HepG2 (cell line): ENCODE results near the gene ZFR2. TPM values are rescaled to one million over a fixed set of nuclear protein-coding genes. Genes with fewer than 3 reads are reported as not detected.

Experiments used
- ATAC-seq: fragments of 200-7000 bp; cut with Tn5 transposase; 3 replicates; pipeline ENCODE4 v1.9.1; 2020; ENCODE audit warnings: mild to moderate bottlenecking, moderate library complexity
- BruUV-seq: library from RNA; stranded (reverse); fragments of 400-500 nt; replicated peaks from 2 replicates; lab custom pipeline; 2021; lab: Mats Ljungman, UMichigan
- CTCF ChIA-PET: fragments of 300-600 bp; formaldehyde crosslinking; extraction: SDS; loops from one replicate; lab custom pipeline; 2021; ENCODE audit warnings: low total read pairs, inconsistent platforms, low intra/inter-chr PET ratio; lab: Yijun Ruan, JAX
- POLR2A ChIA-PET: fragments of 350-600 bp; sonication (Branson Sonifier 250); formaldehyde crosslinking; loops from one replicate; lab custom pipeline; 2020; ENCODE audit warnings: antibody characterized with exemption, inconsistent platforms; lab: Yijun Ruan, JAX
- DNase-seq: peaks from one replicate; pipeline ENCODE4 v3.0.0-alpha.2; 2015; ENCODE audit warnings: low spot score
- FAIRE-seq: peaks from 3 replicates; lab custom pipeline; 2011; peaks lifted over from hg19 to GRCh38; lab: Jason Lieb, UNC
- H2AFZ ChIP-seq: one replicate; pipeline ENCODE4 v1.6.1; 2011; ENCODE audit warnings: low read length, inconsistent platforms
- H3K27ac ChIP-seq: fragments of 300-600 bp; 3 replicates; pipeline ENCODE4 v1.8.0; 2011; ENCODE audit warnings: mixed run types, mild to moderate bottlenecking, mixed read lengths, low read length, inconsistent platforms; ENCODE audit not compliant: insufficient read depth; ENCODE audit errors: extremely low read length
- H3K27me3 ChIP-seq, 2 experiments: fragments of 200-600 bp in 1 of 2; 2 replicates in 1 of 2; 3 replicates in 1 of 2; pipeline versions ENCODE4 v1.6.0 to v1.8.0; 2011; ENCODE audit warnings: low read length in 2 of 2, mild to moderate bottlenecking in 2 of 2, moderate library complexity in 2 of 2, inconsistent platforms in 1 of 2; ENCODE audit not compliant: insufficient read depth in 2 of 2, control insufficient read depth in 1 of 2
- H3K36me3 ChIP-seq, 2 experiments: fragments of 200-600 bp in 1 of 2; replicated peaks in 1 of 2; 2 replicates in 1 of 2; 3 replicates in 1 of 2; pipeline versions ENCODE4 v1.5.1 to v1.8.0; 2011; ENCODE audit warnings: low read length in 2 of 2, inconsistent platforms in 1 of 2; ENCODE audit not compliant: insufficient read depth in 2 of 2, control insufficient read depth in 1 of 2
- H3K4me1 ChIP-seq: 2 replicates; pipeline ENCODE4 v1.5.1; 2012; ENCODE audit warnings: low read length, inconsistent platforms; ENCODE audit not compliant: insufficient read depth
- H3K4me2 ChIP-seq: 2 replicates; pipeline ENCODE4 v1.6.0; 2011; ENCODE audit warnings: low read depth, low read length, inconsistent platforms
- H3K4me3 ChIP-seq, 3 experiments: fragments of 200-600 bp in 1 of 3; sonication (generic), shearing (Covaris generic) in 1 of 3; replicated peaks in 1 of 3; 2 replicates each; pipeline ENCODE4 v1.5.1; 2011 to 2016; ENCODE audit warnings: low read length in 3 of 3, inconsistent platforms in 2 of 3, low read depth in 2 of 3, mild to moderate bottlenecking in 2 of 3, control low read depth in 1 of 3, mixed read lengths in 1 of 3; ENCODE audit not compliant: insufficient read depth in 1 of 3
- H3K79me2 ChIP-seq: one replicate; pipeline ENCODE4 v1.6.1; 2011; ENCODE audit warnings: low read length, inconsistent platforms; ENCODE audit not compliant: insufficient read depth
- H3K9ac ChIP-seq: 2 replicates; pipeline ENCODE4 v1.6.0; 2011; ENCODE audit warnings: mild to moderate bottlenecking, low read depth, low read length, inconsistent platforms; ENCODE audit not compliant: insufficient read depth
- H3K9me3 ChIP-seq: 2 replicates; pipeline ENCODE4 v1.5.1; 2012; ENCODE audit warnings: mild to moderate bottlenecking, low read length
- H4K20me1 ChIP-seq: 2 replicates; pipeline ENCODE4 v1.6.0; 2011; ENCODE audit warnings: inconsistent platforms, mild to moderate bottlenecking, low read length, moderate library complexity; ENCODE audit not compliant: insufficient read depth
- ATM ChIP-seq: fragments of 450-650 bp; IDR thresholded peaks from 2 replicates; pipeline ENCODE4 v1.7.1; 2017; ENCODE audit warnings: mild to moderate bottlenecking, borderline replicate concordance
- DNMT3B ChIP-seq: conservative IDR thresholded peaks from 2 replicates; pipeline ENCODE4 v1.6.1; 2016; ENCODE audit warnings: missing biosample characterization, control low read depth
- NFE2L2 ChIP-seq: fragments of 150-350 bp; IDR thresholded peaks from 2 replicates; pipeline ENCODE4 v1.6.1; 2014; ENCODE audit warnings: low read length
- NONO ChIP-seq, 2 experiments: fragments of 450-650 bp in 1 of 2; sonication (generic) in 1 of 2; formaldehyde crosslinking in 1 of 2; IDR thresholded peaks in 1 of 2; conservative IDR thresholded peaks in 1 of 2; 2 replicates each; pipeline versions ENCODE4 v1.6.1 to v1.8.0; 2017 to 2022; ENCODE audit warnings: mild to moderate bottlenecking in 1 of 2, missing genetic modification reagents in 1 of 2, moderate library complexity in 1 of 2
- NR2F1 ChIP-seq, 2 experiments: fragments of 450-650 bp in 1 of 2; formaldehyde crosslinking in 1 of 2; IDR thresholded peaks; 2 replicates each; pipeline versions ENCODE4 v1.5.0 to v1.6.1; 2016 to 2020; ENCODE audit warnings: mild to moderate bottlenecking in 1 of 2, missing compliant biosample characterization in 1 of 2, missing genetic modification reagents in 1 of 2, moderate library complexity in 1 of 2
- PAWR ChIP-seq: sonication (generic); formaldehyde crosslinking; IDR thresholded peaks from 2 replicates; pipeline ENCODE4 v1.4.0; 2020; ENCODE audit warnings: missing genetic modification reagents, mild to moderate bottlenecking, borderline replicate concordance
- ZNF354B ChIP-seq: sonication (generic); formaldehyde crosslinking; IDR thresholded peaks from 2 replicates; pipeline ENCODE4 v1.8.0; 2022; ENCODE audit warnings: mild to moderate bottlenecking, missing genetic modification reagents
- ZNF879 ChIP-seq: sonication (generic); formaldehyde crosslinking; IDR thresholded peaks from 2 replicates; pipeline ENCODE4 v1.8.1; 2023; ENCODE audit warnings: missing genetic modification reagents
- ZSCAN9 ChIP-seq: IDR thresholded peaks from 2 replicates; pipeline ENCODE4 v1.6.1; 2016; ENCODE audit warnings: borderline replicate concordance
- WGBS: methylation state at CpG from one replicate; pipeline ENCODE4 v1.1.6; 2017; ENCODE audit warnings: low lambda C conversion rate; 5-methylcytosine and 5-hydroxymethylcytosine counted together
- in situ Hi-C: cut with HindIII; loops from 2 replicates; pipeline ENCODE4 v1.10.0; 2017; ENCODE audit warnings: low pct_unique_long_range_greater_than_20kb; ENCODE audit not compliant: extremely low pct_ligation_motif_present
- intact Hi-C: fragments of 100-400 bp; cut with micrococcal nuclease; formaldehyde crosslinking; loops from one replicate; pipeline ENCODE4 v1.10.0; 2022; ENCODE audit not compliant: unreplicated experiment
- polyA plus RNA-seq, 8 experiments: library from polyadenylated mRNA; depleted of rRNA in 3 of 8; stranded (reverse) in 7 of 8; unstranded in 1 of 8; fragments of >200 nt; fragmentation: Illumina TruSeq in 4 of 8; extraction: Trizol in 4 of 8; gene quantifications; 2 replicates each; pipeline versions ENCODE4 v1.2.1 to v1.2.3, GENCODE V29; 2011 to 2016; ENCODE audit warnings: low read depth in 4 of 8, missing spikeins in 1 of 8, mixed read lengths in 1 of 8; ENCODE audit not compliant: insufficient read depth in 1 of 8
- total RNA-seq, 5 experiments: library from RNA; depleted of rRNA; stranded (reverse); fragments of >200 nt; fragmentation: Illumina TruSeq; extraction: Trizol; gene quantifications; 2 replicates each; pipeline ENCODE4 v1.2.3, GENCODE V29; 2016; ENCODE audit warnings: low read depth in 1 of 5
- TF ChIP-seq, protein P1 (sequence below): IDR thresholded peaks from 2 replicates; pipeline ENCODE4 v1.6.1; 2016; ENCODE audit warnings: missing biosample characterization, missing genetic modification reagents, low read depth
- TF ChIP-seq, protein P2 (sequence below): sonication (generic); formaldehyde crosslinking; IDR thresholded peaks from 2 replicates; pipeline ENCODE4 v1.4.0; 2020; ENCODE audit warnings: missing genetic modification reagents
- TF ChIP-seq, protein P3 (sequence below): sonication (generic); formaldehyde crosslinking; IDR thresholded peaks from 2 replicates; pipeline ENCODE4 v1.4.0; 2020; ENCODE audit warnings: missing genetic modification reagents, borderline replicate concordance

ZFR2 gene
- total and polyA plus RNA-seq, 2 of the 13 experiments (the other 11 are each of a cell fraction or from before 2014, with no cell fraction given), result 0.37 to 0.69 TPM

DNA sequence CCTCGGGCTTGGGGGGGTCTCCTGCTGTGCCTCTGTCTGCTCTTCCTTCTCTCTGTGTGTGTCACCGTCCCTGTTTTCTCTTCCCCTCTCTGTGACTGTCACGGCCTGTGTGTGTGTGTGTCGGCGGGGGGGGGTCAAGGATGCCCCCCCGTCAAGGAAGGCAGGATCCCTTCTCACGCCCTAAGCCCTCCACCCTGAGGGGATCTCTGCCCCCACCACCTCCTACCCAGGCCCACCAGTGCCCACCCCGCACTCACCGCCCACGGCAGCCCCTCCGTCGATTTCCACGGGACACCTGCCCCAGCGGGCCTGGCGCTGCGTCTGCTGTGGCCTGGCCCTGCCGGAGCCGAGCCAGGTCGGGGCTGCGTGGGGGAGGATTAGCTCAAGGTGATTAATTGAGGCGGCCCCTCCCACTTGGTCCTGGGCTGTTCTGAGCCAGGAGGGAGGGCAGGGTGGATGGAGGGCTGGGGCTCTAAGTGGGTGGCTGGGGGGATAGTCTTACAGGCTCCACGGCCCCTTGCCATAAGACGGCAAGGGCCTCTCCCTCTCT is 96.9 kb downstream of the ZFR2 start, which contains the start of gene RAX2 (continued):
- TF ChIP-seq ZNF354B (CRISPR knock-in tag), result no peak
- no peak for TF ChIP-seq ZSCAN9 (CRISPR knock-in tag)
- TF ChIP-seq, all 625 proteins: peak for 0

DNA sequence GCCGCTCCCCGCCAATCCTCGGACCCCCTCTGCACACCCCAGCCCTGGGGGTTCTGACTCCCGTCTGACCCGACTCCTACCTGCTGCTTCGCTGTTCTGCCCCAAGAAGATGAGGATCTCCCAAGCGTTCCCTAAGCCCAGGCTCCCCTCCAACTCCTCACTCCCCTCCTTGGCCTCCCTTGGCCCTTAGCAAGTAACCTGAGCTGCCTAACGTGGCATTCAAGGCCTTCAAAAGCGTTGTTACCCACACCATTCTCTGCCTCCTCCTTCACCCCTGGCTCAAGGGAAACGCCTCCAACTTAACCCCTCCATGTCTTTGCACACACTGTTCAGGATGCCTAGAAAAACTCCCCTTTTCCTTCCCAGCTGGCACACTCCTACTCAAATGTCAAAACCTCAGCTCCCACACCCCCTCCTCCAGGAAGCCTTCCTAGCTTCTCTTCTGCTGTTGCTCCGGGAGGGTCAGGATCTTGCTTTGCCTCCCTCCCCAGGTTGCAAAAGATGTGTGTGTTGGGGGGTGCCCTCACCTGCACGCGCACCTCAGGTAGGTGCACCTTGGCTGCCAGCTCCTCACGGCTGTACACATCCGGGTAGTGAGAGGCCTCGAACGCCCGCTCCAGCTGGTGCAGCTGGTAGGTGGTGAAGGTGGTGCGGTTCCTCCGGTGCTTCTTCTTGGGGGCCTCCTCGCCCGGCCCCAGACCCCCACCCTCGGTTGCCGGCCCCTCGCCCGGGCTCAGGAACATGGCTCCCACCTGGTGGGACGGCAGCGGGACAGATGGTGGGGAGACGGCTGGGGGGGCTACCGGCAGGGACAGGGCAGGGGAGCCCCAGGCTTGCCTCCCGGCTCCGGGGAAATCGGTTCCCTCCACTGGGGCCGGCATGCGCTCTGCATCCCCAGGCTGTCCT is 97.6 kb downstream of the ZFR2 start:
- no peak overlapping the region for H3K27ac ChIP-seq
- WGBS, result 62% methylated on average over 25 of the region's 35 CpGs
- ATAC-seq, result no peak
- no peak overlapping the region for H2AFZ ChIP-seq
- H4K20me1 ChIP-seq, result no peaks in the 10 kb centered on the region
- FAIRE-seq, result no peak
- DNase-seq, result no peak
- ChIA-PET POLR2A (interaction anchor here (3.4 kb wide), 1 partner anchor 9 kb away, joined by 15 read pairs; the partner anchor contains the start of genes APBA3 and MRPL54), CTCF (no interaction called here)
- peaks cover 0 to 13% of the 10 kb centered on the region in 2 experiments; a peak in 2 of 5 replicates for H3K27me3 ChIP-seq
- H3K4me3 ChIP-seq, result no peak overlapping the region
- no peaks in the 10 kb centered on the region for H3K4me1 ChIP-seq
- H3K9ac ChIP-seq, result no peak overlapping the region
- intact Hi-C loops, result no loop called here
- TF ChIP-seq NR2F1 (CRISPR knock-in tag; IDR thresholded peaks at IDR 0.05) (no peak), ATM (no peak), NFE2L2 (no peak), DNMT3B (CRISPR knock-in tag) (no peak), PAWR (CRISPR knock-in tag) (no peak), ZNF879 (CRISPR knock-in tag) (no peak), NONO (IDR thresholded peaks at IDR 0.05) (no peak), NONO (CRISPR knock-in tag; conservative IDR thresholded peaks at IDR 0.05) (no peak)
- TF ChIP-seq, protein P1, sequence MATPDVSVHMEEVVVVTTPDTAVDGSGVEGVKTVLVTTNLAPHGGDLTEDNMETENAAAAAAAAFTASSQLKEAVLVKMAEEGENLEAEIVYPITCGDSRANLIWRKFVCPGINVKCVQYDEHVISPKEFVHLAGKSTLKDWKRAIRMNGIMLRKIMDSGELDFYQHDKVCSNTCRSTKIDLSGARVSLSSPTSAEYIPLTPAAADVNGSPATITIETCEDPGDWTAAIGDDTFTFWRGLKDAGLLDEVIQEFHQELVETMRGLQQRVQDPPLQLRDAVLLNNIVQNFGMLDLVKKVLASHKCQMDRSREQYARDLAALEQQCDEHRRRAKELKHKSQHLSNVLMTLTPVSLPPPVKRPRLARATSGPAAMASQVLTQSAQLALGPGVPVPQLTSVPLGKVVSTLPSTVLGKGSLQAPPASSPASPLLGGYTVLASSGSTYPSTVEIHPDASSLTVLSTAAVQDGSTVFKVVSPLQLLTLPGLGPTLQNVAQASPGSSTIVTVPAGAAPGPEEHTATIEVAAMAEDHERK (CRISPR knock-in tag), result no peak
- TF ChIP-seq, protein P2, sequence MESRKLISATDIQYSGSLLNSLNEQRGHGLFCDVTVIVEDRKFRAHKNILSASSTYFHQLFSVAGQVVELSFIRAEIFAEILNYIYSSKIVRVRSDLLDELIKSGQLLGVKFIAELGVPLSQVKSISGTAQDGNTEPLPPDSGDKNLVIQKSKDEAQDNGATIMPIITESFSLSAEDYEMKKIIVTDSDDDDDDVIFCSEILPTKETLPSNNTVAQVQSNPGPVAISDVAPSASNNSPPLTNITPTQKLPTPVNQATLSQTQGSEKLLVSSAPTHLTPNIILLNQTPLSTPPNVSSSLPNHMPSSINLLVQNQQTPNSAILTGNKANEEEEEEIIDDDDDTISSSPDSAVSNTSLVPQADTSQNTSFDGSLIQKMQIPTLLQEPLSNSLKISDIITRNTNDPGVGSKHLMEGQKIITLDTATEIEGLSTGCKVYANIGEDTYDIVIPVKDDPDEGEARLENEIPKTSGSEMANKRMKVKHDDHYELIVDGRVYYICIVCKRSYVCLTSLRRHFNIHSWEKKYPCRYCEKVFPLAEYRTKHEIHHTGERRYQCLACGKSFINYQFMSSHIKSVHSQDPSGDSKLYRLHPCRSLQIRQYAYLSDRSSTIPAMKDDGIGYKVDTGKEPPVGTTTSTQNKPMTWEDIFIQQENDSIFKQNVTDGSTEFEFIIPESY (CRISPR knock-in tag), result no peak
- TF ChIP-seq, protein P3, sequence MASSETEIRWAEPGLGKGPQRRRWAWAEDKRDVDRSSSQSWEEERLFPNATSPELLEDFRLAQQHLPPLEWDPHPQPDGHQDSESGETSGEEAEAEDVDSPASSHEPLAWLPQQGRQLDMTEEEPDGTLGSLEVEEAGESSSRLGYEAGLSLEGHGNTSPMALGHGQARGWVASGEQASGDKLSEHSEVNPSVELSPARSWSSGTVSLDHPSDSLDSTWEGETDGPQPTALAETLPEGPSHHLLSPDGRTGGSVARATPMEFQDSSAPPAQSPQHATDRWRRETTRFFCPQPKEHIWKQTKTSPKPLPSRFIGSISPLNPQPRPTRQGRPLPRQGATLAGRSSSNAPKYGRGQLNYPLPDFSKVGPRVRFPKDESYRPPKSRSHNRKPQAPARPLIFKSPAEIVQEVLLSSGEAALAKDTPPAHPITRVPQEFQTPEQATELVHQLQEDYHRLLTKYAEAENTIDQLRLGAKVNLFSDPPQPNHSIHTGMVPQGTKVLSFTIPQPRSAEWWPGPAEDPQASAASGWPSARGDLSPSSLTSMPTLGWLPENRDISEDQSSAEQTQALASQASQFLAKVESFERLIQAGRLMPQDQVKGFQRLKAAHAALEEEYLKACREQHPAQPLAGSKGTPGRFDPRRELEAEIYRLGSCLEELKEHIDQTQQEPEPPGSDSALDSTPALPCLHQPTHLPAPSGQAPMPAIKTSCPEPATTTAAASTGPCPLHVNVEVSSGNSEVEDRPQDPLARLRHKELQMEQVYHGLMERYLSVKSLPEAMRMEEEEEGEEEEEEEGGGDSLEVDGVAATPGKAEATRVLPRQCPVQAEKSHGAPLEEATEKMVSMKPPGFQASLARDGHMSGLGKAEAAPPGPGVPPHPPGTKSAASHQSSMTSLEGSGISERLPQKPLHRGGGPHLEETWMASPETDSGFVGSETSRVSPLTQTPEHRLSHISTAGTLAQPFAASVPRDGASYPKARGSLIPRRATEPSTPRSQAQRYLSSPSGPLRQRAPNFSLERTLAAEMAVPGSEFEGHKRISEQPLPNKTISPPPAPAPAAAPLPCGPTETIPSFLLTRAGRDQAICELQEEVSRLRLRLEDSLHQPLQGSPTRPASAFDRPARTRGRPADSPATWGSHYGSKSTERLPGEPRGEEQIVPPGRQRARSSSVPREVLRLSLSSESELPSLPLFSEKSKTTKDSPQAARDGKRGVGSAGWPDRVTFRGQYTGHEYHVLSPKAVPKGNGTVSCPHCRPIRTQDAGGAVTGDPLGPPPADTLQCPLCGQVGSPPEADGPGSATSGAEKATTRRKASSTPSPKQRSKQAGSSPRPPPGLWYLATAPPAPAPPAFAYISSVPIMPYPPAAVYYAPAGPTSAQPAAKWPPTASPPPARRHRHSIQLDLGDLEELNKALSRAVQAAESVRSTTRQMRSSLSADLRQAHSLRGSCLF, result no peak
- H3K79me2 ChIP-seq, result no peaks in the 10 kb centered on the region
- peaks cover 5 to 14% of the 10 kb centered on the region in 2 experiments; a peak in 2 of 5 replicates for H3K36me3 ChIP-seq
- BruUV-seq, result no TSS peak
- in situ Hi-C loops, result no loop called here
- no peaks in the 10 kb centered on the region for H3K9me3 ChIP-seq
- H3K4me2 ChIP-seq, result no peak overlapping the region
